ENCODE measurements around the gene KRTAP9-7.

GRCh38 chr17:41301916-41302901, 26.7 kb downstream of the KRTAP9-7 start, which contains the start of gene KRTAP29-1:
- no peak for TF ChIP-seq CREB1 (IDR thresholded peaks at IDR 0.05; ENCODE audit: low read depth)
- TF ChIP-seq RAD21 (IDR thresholded peaks at IDR 0.05; ENCODE audit: low read depth), result no peak
- no peak for TF ChIP-seq TAF1 (IDR thresholded peaks at IDR 0.05; ENCODE audit: low read depth)
- no peak for TF ChIP-seq MAX (IDR thresholded peaks at IDR 0.05)
- no peak for TF ChIP-seq EP300 (IDR thresholded peaks at IDR 0.05; ENCODE audit: borderline replicate concordance)

Data from Ishikawa (cell line).